ENCODE results near the gene CST5. TPM values are rescaled to one million over a fixed set of nuclear protein-coding genes. Genes with fewer than 3 reads are reported as not detected.
"Not testable (repeated sequence)": the region's sequence is repeated elsewhere in the genome, so short reads cannot be mapped to it uniquely, and the experiment has no call there.

The CST5 gene
- total and polyA plus RNA-seq, 2 experiments from 2014 or later, result not detected

- H3K4me1 ChIP-seq (ENCODE audit: insufficient read depth); H3K4me2 ChIP-seq; H3K9me2 ChIP-seq (ENCODE audit: insufficient read depth); H3K27me3 ChIP-seq (ENCODE audit: insufficient read depth); H3K27ac ChIP-seq (ENCODE audit: low read depth); H3K79me2 ChIP-seq (replicated peaks; ENCODE audit: insufficient read depth); H3K4me3 ChIP-seq; H3F3A ChIP-seq (replicated peaks; ENCODE audit: low read depth); DNase-seq (ENCODE audit: low spot score); H4K20me1 ChIP-seq (replicated peaks; ENCODE audit: insufficient read depth); H3K27ac Mint-ChIP-seq; H3K9me3 Mint-ChIP-seq; H3K4me3 Mint-ChIP-seq; H2AFZ ChIP-seq; H3K36me3 Mint-ChIP-seq (ENCODE audit: low read depth); ATAC-seq; H3K36me3 ChIP-seq (ENCODE audit: insufficient read depth): not testable (repeated sequence)
- Mint-ChIP-seq H3K4me1 (peaks cover 18% of the 10 kb centered on the region), H3K27me3 (ENCODE audit: insufficient read depth, low read depth, poor library complexity) (peaks cover 11% of the 10 kb centered on the region)
Observed at GRCh38 chr20:23860771-23861170, 18.8 kb downstream of the CST5 start.

- ATAC-seq (peak; percentile 95), DNase-seq (ENCODE audit: low spot score) (peak; percentile 37)
- Histone ChIP-seq H3K79me2 (replicated peaks; ENCODE audit: insufficient read depth) (no peaks in the 10 kb centered on the region), H3K4me2 (peak overlapping the region; percentile 68), H3K27ac (ENCODE audit: low read depth) (no peak overlapping the region), H3K4me3 (no peak overlapping the region), H3K4me1 (ENCODE audit: insufficient read depth) (peaks cover 6% of the 10 kb centered on the region), H3K36me3 (ENCODE audit: insufficient read depth) (no peaks in the 10 kb centered on the region), H2AFZ (peak overlapping the region; percentile 63; the same call in 1 of the 2 replicates), H4K20me1 (replicated peaks; ENCODE audit: insufficient read depth) (no peaks in the 10 kb centered on the region), H3F3A (replicated peaks; ENCODE audit: low read depth) (no peaks in the 10 kb centered on the region), H3K9me2 (ENCODE audit: insufficient read depth) (no peaks in the 10 kb centered on the region), H3K27me3 (ENCODE audit: insufficient read depth) (no peaks in the 10 kb centered on the region)
- H3K4me1 Mint-ChIP-seq, result peaks cover 18% of the 10 kb centered on the region
- H3K4me3 Mint-ChIP-seq, result no peak overlapping the region
- no peaks in the 10 kb centered on the region for H3K36me3 Mint-ChIP-seq (ENCODE audit: low read depth)
- H3K9me3 Mint-ChIP-seq, result 0 out of 3 replicates have a peak, but pooled peaks cover under 1% of the 10 kb centered on the region
- H3K27me3 Mint-ChIP-seq (ENCODE audit: insufficient read depth, low read depth, poor library complexity), result peaks cover 7% of the 10 kb centered on the region
- no peak overlapping the region for H3K27ac Mint-ChIP-seq
- TF ChIP-seq ZNF462 (CRISPR knock-in tag; IDR thresholded peaks at IDR 0.05), result no peak
- no peak for TF ChIP-seq JUNB (IDR thresholded peaks at IDR 0.05; ENCODE audit: unreplicated experiment)
- TF ChIP-seq CREB1 (CRISPR knock-in tag; IDR thresholded peaks at IDR 0.05; ENCODE audit: low read depth), result no peak
- TF ChIP-seq POLR2AphosphoS5 (IDR thresholded peaks at IDR 0.05; ENCODE audit: low read depth), result no peak
- no peak for TF ChIP-seq EZH2phosphoT487 (IDR thresholded peaks at IDR 0.05; ENCODE audit: unreplicated experiment)
- no peak for TF ChIP-seq CTCF (conservative IDR thresholded peaks at IDR 0.05; ENCODE audit: low read depth in 2 of 2)
- TF ChIP-seq REST (IDR thresholded peaks at IDR 0.05; ENCODE audit: unreplicated experiment), result no peak
- TF ChIP-seq ZNF114 (CRISPR knock-in tag; IDR thresholded peaks at IDR 0.05), result no peak
- TF ChIP-seq STAT1 (IDR thresholded peaks at IDR 0.05; ENCODE audit: unreplicated experiment), result no peak
- no peak for TF ChIP-seq ZNF331 (CRISPR knock-in tag; IDR thresholded peaks at IDR 0.05; ENCODE audit: low read depth)
- no peak for TF ChIP-seq EZH2 (IDR thresholded peaks at IDR 0.05; ENCODE audit: low read depth, unreplicated experiment)
Observed at GRCh38 chr20:23857962-23858595, 21.5 kb downstream of the CST5 start.
